ENCODE measurements around the gene TBC1D19.
A peak's percentile ranks its signal among the peaks of the same experiment; 100 is the strongest.

The TBC1D19 gene

DNA sequence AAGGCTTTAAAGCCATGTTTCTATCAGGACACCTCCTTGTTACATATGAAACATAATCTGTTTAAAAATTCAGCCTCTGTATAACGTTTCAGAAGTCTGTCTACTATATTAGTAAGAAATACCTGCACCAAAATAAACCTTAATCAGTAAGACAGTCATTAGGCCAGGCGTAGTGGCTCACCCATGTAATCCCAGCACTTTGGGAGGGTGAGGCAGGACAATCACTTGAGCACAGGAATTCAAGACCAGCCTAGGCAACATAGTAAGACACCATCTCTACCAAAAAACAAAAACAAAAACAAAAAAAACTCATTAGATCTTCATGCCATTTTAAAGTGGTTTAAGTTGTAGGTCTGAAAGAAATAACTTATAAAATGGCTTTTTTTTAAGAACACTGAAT, 169.3 kb downstream of the TBC1D19 start:
- no peak overlapping the region for H3K4me3 Mint-ChIP-seq
- TF ChIP-seq, protein P1, sequence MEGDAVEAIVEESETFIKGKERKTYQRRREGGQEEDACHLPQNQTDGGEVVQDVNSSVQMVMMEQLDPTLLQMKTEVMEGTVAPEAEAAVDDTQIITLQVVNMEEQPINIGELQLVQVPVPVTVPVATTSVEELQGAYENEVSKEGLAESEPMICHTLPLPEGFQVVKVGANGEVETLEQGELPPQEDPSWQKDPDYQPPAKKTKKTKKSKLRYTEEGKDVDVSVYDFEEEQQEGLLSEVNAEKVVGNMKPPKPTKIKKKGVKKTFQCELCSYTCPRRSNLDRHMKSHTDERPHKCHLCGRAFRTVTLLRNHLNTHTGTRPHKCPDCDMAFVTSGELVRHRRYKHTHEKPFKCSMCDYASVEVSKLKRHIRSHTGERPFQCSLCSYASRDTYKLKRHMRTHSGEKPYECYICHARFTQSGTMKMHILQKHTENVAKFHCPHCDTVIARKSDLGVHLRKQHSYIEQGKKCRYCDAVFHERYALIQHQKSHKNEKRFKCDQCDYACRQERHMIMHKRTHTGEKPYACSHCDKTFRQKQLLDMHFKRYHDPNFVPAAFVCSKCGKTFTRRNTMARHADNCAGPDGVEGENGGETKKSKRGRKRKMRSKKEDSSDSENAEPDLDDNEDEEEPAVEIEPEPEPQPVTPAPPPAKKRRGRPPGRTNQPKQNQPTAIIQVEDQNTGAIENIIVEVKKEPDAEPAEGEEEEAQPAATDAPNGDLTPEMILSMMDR (IDR thresholded peaks at IDR 0.05; ENCODE audit: unreplicated experiment in 3 of 3): no peak
- H3K9me3 Mint-ChIP-seq: no peaks in the 10 kb centered on the region
- no peaks in the 10 kb centered on the region for H3K27me3 Mint-ChIP-seq (ENCODE audit: low read depth)
- peaks cover 13% of the 10 kb centered on the region for H3K4me1 Mint-ChIP-seq
- H3K36me3 Mint-ChIP-seq (ENCODE audit: low read depth): peaks cover 14% of the 10 kb centered on the region
- H3K27ac Mint-ChIP-seq: peak overlapping the region in 2 of 3 experiments; percentile 19 to 44

DNA sequence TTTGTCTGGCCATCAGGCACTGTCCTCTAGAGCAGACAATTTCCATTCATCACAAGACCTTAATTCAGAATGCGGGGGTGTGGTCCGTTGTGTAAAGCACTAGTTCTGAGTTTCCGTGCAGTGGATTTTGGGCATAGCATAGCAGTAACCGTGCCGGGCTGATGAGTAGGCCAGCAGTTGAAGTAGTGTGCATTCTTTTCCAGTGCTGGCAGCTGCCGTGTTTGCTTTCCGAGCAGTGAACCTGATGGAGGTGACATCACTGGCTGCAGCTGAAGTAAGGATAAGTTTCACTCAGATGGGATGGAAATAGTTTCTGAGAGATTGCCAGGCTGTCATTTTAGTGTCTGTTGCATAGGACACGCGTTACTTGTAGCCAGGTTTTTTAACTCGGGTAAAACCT, 169.7 kb downstream of the TBC1D19 start:
- Mint-ChIP-seq H3K27me3 (ENCODE audit: low read depth) (no peaks in the 10 kb centered on the region), H3K4me1 (peaks cover 13% of the 10 kb centered on the region), H3K4me3 (no peak overlapping the region), H3K36me3 (ENCODE audit: low read depth) (peaks cover 12% of the 10 kb centered on the region), H3K9me3 (no peaks in the 10 kb centered on the region), H3K27ac (peak overlapping the region in 2 of 3 experiments; percentile 19 to 44)
- TF ChIP-seq, protein P1 (IDR thresholded peaks at IDR 0.05; ENCODE audit: unreplicated experiment in 3 of 3): no peak

DNA sequence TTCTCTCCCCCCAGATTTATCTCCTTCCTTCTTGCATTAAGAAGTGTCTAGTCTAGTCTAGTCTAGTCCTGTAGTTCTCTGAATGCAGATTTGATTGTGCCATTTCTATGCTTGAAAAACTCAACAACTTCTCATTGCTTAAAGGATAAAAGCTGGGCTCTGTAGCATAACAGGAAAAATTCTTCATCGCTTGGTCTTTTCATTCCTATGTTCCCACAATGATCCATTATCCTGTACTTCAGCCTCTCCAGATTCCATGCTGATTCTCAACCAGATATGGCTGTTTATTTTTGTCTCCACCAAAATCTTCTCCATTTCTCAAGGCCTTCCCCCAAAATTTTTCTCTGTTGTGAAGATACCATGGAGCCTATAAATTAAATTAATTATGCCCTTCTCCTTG, 173.9 kb downstream of the TBC1D19 start:
- no peaks in the 10 kb centered on the region for H3K9me3 Mint-ChIP-seq

DNA sequence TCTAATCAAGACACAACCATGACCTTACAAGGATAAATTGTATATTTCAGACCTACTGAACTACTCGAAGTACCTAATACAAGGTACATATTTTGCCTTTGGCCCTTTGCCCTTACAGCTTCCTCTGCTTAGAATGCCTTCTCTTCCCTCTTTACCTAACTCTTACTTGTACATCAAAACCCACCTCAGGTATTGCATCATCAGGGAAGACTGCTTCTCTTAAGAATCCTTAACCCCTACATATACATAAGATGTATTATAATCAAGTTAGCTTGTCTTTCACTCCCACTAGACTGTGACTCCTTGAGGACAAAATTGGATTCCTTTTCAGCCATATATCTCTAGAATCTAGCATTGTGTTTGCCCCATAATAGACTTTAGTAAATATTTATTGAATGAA, 175.0 kb downstream of the TBC1D19 start:
- H3K27me3 Mint-ChIP-seq (ENCODE audit: low read depth): no peaks in the 10 kb centered on the region
- peaks cover 18% of the 10 kb centered on the region for H3K36me3 Mint-ChIP-seq (ENCODE audit: low read depth)
- H3K4me3 Mint-ChIP-seq: no peak overlapping the region
- TF ChIP-seq, protein P1 (IDR thresholded peaks at IDR 0.05; ENCODE audit: unreplicated experiment in 3 of 3): no peak
- H3K27ac Mint-ChIP-seq: no peak overlapping the region
- H3K4me1 Mint-ChIP-seq: peaks cover 6% of the 10 kb centered on the region
- H3K9me3 Mint-ChIP-seq: no peaks in the 10 kb centered on the region

More for the DNA sequence above, 173.9 kb downstream of the TBC1D19 start:
- TF ChIP-seq, protein P1 (IDR thresholded peaks at IDR 0.05; ENCODE audit: unreplicated experiment in 3 of 3): no peak
- no peak overlapping the region for H3K4me3 Mint-ChIP-seq
- peaks cover 13% of the 10 kb centered on the region for H3K4me1 Mint-ChIP-seq
- H3K27me3 Mint-ChIP-seq (ENCODE audit: low read depth): no peaks in the 10 kb centered on the region
- peaks cover 18% of the 10 kb centered on the region for H3K36me3 Mint-ChIP-seq (ENCODE audit: low read depth)
- H3K27ac Mint-ChIP-seq: no peak overlapping the region

DNA sequence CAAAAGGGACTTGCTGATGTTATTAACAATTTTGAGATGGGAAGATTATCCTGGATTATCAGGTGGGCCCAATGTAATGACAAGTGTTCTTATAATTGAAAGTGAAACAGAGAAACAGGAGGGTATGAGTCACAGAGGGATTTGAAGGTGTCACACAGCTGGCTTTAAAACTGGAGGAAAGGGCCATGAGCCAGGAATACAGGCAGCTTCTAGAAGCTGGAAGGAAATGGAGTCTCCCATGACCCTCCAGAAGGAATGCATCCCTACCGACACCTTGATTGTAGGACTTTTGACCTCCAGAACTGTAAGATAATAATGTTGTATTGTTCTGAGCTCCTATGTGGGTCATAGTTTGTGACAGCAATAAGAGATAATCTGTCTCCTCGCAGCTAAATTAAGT, 178.8 kb downstream of the TBC1D19 start:
- Mint-ChIP-seq H3K4me3 (no peak overlapping the region), H3K9me3 (no peaks in the 10 kb centered on the region), H3K27me3 (ENCODE audit: low read depth) (no peaks in the 10 kb centered on the region), H3K4me1 (no peaks in the 10 kb centered on the region), H3K36me3 (ENCODE audit: low read depth) (peaks cover 26% of the 10 kb centered on the region), H3K27ac (no peak overlapping the region)
- TF ChIP-seq, protein P1 (IDR thresholded peaks at IDR 0.05; ENCODE audit: unreplicated experiment in 3 of 3): no peak

DNA sequence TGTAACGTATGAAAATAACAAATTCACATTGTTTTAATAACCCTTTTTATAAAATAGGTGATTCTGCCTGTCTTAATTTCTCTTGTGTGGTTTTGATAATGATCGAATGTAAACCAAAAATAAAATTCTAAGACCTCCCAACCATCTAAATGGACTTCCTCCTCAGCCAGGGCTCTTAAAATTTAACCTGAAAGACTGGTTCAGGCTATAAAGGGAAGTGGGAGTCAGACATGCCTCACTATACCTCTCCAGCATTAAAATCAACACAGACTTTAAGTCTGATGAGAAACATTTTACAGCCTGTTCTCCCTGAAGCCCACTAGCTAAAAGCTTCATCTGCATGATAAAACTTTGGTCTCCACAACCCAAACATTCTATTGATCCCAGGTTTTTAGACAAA, 179.2 kb downstream of the TBC1D19 start:
- H3K27ac Mint-ChIP-seq: no peak overlapping the region
- TF ChIP-seq, protein P1 (IDR thresholded peaks at IDR 0.05; ENCODE audit: unreplicated experiment in 3 of 3): no peak
- H3K36me3 Mint-ChIP-seq (ENCODE audit: low read depth): peaks cover 26% of the 10 kb centered on the region

More for the DNA sequence above, 179.2 kb downstream of the TBC1D19 start:
- Mint-ChIP-seq H3K27me3 (ENCODE audit: low read depth) (no peaks in the 10 kb centered on the region), H3K9me3 (no peaks in the 10 kb centered on the region), H3K4me3 (no peak overlapping the region), H3K4me1 (no peaks in the 10 kb centered on the region)
